Measurements from ENCODE around the gene MAMSTR. TPM values are rescaled to one million over a fixed set of nuclear protein-coding genes. Genes with fewer than 3 reads are reported as not detected.
A peak's percentile ranks its signal among the peaks of the same experiment; 100 is the strongest.
"Not testable (repeated sequence)": the region's sequence is repeated elsewhere in the genome, so short reads cannot be mapped to it uniquely, and the experiment has no call there.

Gene MAMSTR
- 1.7 and 2.3 TPM in 2 replicates for total RNA-seq

- DNase-seq (ENCODE audit: low read depth): no peak
- H3K4me3 ChIP-seq (ENCODE audit: low read depth, low read length): peak within 1 kb of the TSS; percentile 77
- TF ChIP-seq CTCF (IDR thresholded peaks at IDR 0.05; ENCODE audit: insufficient read depth, low read depth, low read length): no peak
Observed at GRCh38 chr19:48719263-48720171, at the start of gene MAMSTR. Gene MAMSTR (minus strand): TSS chr19:48719725. CDS start chr19:48719031, 694 bp downstream.

GRCh38 chr19:48768994-48769713 is 49.6 kb upstream of the MAMSTR start:
- peak; percentile 10 for DNase-seq (ENCODE audit: low read depth)
- H3K4me3 ChIP-seq (ENCODE audit: low read depth, low read length): no peak overlapping the region

GRCh38 chr19:48768171-48768753 is 48.7 kb upstream of the MAMSTR start:
- not testable (repeated sequence) for DNase-seq (ENCODE audit: low read depth); H3K4me3 ChIP-seq (ENCODE audit: low read depth, low read length)

More at GRCh38 chr19:48768994-48769713, 49.6 kb upstream of the MAMSTR start:
- TF ChIP-seq CTCF (IDR thresholded peaks at IDR 0.05; ENCODE audit: insufficient read depth, low read depth, low read length): no peak

- DNase-seq (ENCODE audit: low read depth); H3K4me3 ChIP-seq (ENCODE audit: low read depth, low read length): not testable (repeated sequence)
Observed at GRCh38 chr19:48765816-48766215, 46.3 kb upstream of the MAMSTR start.

GRCh38 chr19:48760504-48761205 is 41.1 kb upstream of the MAMSTR start:
- TF ChIP-seq CTCF (IDR thresholded peaks at IDR 0.05; ENCODE audit: insufficient read depth, low read depth, low read length): no peak
- no peak for DNase-seq (ENCODE audit: low read depth)
- no peak overlapping the region for H3K4me3 ChIP-seq (ENCODE audit: low read depth, low read length)

GRCh38 chr19:48757741-48758144 is 38.2 kb upstream of the MAMSTR start:
- no peak overlapping the region for H3K4me3 ChIP-seq (ENCODE audit: low read depth, low read length)
- DNase-seq (ENCODE audit: low read depth): no peak
- TF ChIP-seq CTCF (IDR thresholded peaks at IDR 0.05; ENCODE audit: insufficient read depth, low read depth, low read length): no peak

- H3K4me3 ChIP-seq (ENCODE audit: low read depth, low read length): no peak overlapping the region
- no peak for DNase-seq (ENCODE audit: low read depth)
- TF ChIP-seq CTCF (IDR thresholded peaks at IDR 0.05; ENCODE audit: insufficient read depth, low read depth, low read length): no peak
Observed at GRCh38 chr19:48757089-48757675, 37.7 kb upstream of the MAMSTR start.

All from fibroblast of villous mesenchyme (primary cell).